C4-2B (cell line): ENCODE data around the gene GPR62.

Experiments
- ZFX ChIP-seq: fragments of 450-650 bp; IDR thresholded peaks from 2 replicates; pipeline ENCODE4 v1.6.1; 2017
- TF ChIP-seq, protein P1 (sequence below): fragments of 450-650 bp; conservative IDR thresholded peaks from 2 replicates; pipeline ENCODE4 v1.5.1; 2017; ENCODE audit warnings: mild to moderate bottlenecking

GRCh38 chr3:51955175-51955892 is at the start of gene GPR62:
- TF ChIP-seq, protein P1, sequence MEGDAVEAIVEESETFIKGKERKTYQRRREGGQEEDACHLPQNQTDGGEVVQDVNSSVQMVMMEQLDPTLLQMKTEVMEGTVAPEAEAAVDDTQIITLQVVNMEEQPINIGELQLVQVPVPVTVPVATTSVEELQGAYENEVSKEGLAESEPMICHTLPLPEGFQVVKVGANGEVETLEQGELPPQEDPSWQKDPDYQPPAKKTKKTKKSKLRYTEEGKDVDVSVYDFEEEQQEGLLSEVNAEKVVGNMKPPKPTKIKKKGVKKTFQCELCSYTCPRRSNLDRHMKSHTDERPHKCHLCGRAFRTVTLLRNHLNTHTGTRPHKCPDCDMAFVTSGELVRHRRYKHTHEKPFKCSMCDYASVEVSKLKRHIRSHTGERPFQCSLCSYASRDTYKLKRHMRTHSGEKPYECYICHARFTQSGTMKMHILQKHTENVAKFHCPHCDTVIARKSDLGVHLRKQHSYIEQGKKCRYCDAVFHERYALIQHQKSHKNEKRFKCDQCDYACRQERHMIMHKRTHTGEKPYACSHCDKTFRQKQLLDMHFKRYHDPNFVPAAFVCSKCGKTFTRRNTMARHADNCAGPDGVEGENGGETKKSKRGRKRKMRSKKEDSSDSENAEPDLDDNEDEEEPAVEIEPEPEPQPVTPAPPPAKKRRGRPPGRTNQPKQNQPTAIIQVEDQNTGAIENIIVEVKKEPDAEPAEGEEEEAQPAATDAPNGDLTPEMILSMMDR, result no peak
- no peak for TF ChIP-seq ZFX
